GM13977 (cell line): ENCODE data around the gene METTL9.

ENCODE experiments used
- DNase-seq: peaks from one replicate; pipeline ENCODE4 v3.0.0; 2012; ENCODE audit warnings: low spot score
- CTCF ChIP-seq: IDR thresholded peaks from 2 replicates; pipeline ENCODE4 v1.5.1; 2012; ENCODE audit warnings: mild to moderate bottlenecking, control low read depth; ENCODE audit not compliant: insufficient read depth; ENCODE audit errors: extremely low read depth, missing control alignments
- in situ Hi-C: fragments of 300-500 bp; cut with MboI; formaldehyde crosslinking; loops from one replicate; pipeline ENCODE4 v1.12.0; 2022; ENCODE audit warnings: low sequenced_read_pairs, low pct_unique_long_range_greater_than_20kb, mixed read lengths, inconsistent platforms; ENCODE audit not compliant: unreplicated experiment

The METTL9 gene

GRCh38 chr16:21656795-21657768, 57.7 kb downstream of the METTL9 start:
- DNase-seq: peak; percentile 73
- peak; percentile 71 for TF ChIP-seq CTCF
- in situ Hi-C loops: loop anchor here (10.0 kb wide), 2 partner anchors 48 to 62 kb away; partner anchors contain the start of gene METTL9

- TF ChIP-seq CTCF: no peak
- no peak for DNase-seq
- in situ Hi-C loops: loop anchor here (10.0 kb wide), 2 partner anchors 46 to 64 kb away; partner anchors contain the start of gene METTL9
Measured at GRCh38 chr16:21659124-21659523, 59.7 kb downstream of the METTL9 start.

GRCh38 chr16:21663889-21664647, 64.7 kb downstream of the METTL9 start, which contains the start of gene OTOA:
Gene OTOA, plus strand, starts transcription at chr16:21663968. Its CDS starts 14,547 bp downstream, at chr16:21678515.
- peak; percentile 45 for DNase-seq
- no peak for TF ChIP-seq CTCF
- in situ Hi-C loops: no loop called here

- in situ Hi-C loops: no loop called here
- DNase-seq: no peak
- no peak for TF ChIP-seq CTCF
Measured at GRCh38 chr16:21664801-21665492, 65.6 kb downstream of the METTL9 start.

- TF ChIP-seq CTCF: no peak
- no peak for DNase-seq
- in situ Hi-C loops: no loop called here
Measured at GRCh38 chr16:21666772-21667171, 67.4 kb downstream of the METTL9 start.

GRCh38 chr16:21667575-21667974, 68.2 kb downstream of the METTL9 start:
- no peak for TF ChIP-seq CTCF
- in situ Hi-C loops: no loop called here
- DNase-seq: no peak
